Glutamatergic neuron (in vitro differentiated cells): ENCODE measurements around the gene KAT14. TPM values are rescaled to one million over a fixed set of nuclear protein-coding genes. Genes with fewer than 3 reads are reported as not detected.

Source experiments
- DNase-seq: peaks from one replicate; pipeline ENCODE4 v3.0.0; 2022
- H3K27ac Mint-ChIP-seq: one replicate; pipeline ENCODE4 v1.8.0; 2020; ENCODE audit warnings: mild to moderate bottlenecking, mixed read lengths, inconsistent platforms; ENCODE audit not compliant: unreplicated experiment
- H3K27me3 Mint-ChIP-seq: one replicate; pipeline ENCODE4 v1.8.0; 2020; ENCODE audit warnings: mild to moderate bottlenecking, moderate library complexity, mixed read lengths, inconsistent platforms; ENCODE audit not compliant: unreplicated experiment
- H3K36me3 Mint-ChIP-seq: one replicate; pipeline ENCODE4 v1.8.0; 2020; ENCODE audit warnings: mild to moderate bottlenecking, mixed read lengths, inconsistent platforms; ENCODE audit not compliant: unreplicated experiment
- H3K4me1 Mint-ChIP-seq: one replicate; pipeline ENCODE4 v1.8.0; 2020; ENCODE audit warnings: mild to moderate bottlenecking, low read depth, mixed read lengths, inconsistent platforms; ENCODE audit not compliant: unreplicated experiment
- H3K4me3 Mint-ChIP-seq: one replicate; pipeline ENCODE4 v1.8.0; 2020; ENCODE audit warnings: mild to moderate bottlenecking, mixed read lengths, inconsistent platforms; ENCODE audit not compliant: unreplicated experiment
- H3K9me3 Mint-ChIP-seq: one replicate; pipeline ENCODE4 v1.8.0; 2020; ENCODE audit warnings: mild to moderate bottlenecking, moderate library complexity, mixed read lengths, inconsistent platforms; ENCODE audit not compliant: unreplicated experiment
- total RNA-seq: library from RNA; stranded (reverse); fragmentation: NEBNext Ultra II Directional; extraction: Animal tissue kit (Norgen Biotek cat#: 25700); gene quantifications from one replicate; pipeline ENCODE4 v1.2.1, GENCODE V29; 2021; ENCODE audit not compliant: unreplicated experiment
- TF ChIP-seq, protein P1 (sequence below): fragments of 200-600 bp; sonication (generic); IDR thresholded peaks from one replicate; pipeline ENCODE4 v1.5.0; 2021; ENCODE audit not compliant: partially characterized antibody, unreplicated experiment

Gene KAT14
- total RNA-seq, 1 donor from 2014 or later = 14.2 TPM

DNA sequence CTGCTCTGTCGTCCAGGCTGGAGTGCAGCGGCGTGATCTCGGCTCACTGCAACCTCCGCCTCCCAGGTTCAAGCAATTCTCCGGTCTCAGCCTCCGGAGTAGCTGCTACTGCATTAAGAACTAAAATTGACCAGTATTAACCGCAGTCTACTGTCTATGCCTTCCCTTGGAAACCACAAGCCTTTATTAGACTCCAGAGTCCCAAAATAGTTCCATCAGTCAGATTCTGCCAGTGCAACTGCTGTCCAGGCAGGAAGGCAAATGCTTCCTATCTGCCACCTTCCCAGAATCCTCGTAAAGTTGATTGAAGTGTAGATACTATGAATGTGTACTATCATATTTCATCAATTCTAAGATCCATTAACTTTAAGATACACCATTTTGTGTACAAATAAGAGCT lies 16.7 kb downstream of the KAT14 start:
- Mint-ChIP-seq H3K9me3 (no peaks in the 10 kb centered on the region), H3K27ac (no peak overlapping the region), H3K27me3 (no peaks in the 10 kb centered on the region), H3K4me1 (no peaks in the 10 kb centered on the region), H3K36me3 (no peaks in the 10 kb centered on the region), H3K4me3 (no peak overlapping the region)
- no peak for DNase-seq
- TF ChIP-seq, protein P1, sequence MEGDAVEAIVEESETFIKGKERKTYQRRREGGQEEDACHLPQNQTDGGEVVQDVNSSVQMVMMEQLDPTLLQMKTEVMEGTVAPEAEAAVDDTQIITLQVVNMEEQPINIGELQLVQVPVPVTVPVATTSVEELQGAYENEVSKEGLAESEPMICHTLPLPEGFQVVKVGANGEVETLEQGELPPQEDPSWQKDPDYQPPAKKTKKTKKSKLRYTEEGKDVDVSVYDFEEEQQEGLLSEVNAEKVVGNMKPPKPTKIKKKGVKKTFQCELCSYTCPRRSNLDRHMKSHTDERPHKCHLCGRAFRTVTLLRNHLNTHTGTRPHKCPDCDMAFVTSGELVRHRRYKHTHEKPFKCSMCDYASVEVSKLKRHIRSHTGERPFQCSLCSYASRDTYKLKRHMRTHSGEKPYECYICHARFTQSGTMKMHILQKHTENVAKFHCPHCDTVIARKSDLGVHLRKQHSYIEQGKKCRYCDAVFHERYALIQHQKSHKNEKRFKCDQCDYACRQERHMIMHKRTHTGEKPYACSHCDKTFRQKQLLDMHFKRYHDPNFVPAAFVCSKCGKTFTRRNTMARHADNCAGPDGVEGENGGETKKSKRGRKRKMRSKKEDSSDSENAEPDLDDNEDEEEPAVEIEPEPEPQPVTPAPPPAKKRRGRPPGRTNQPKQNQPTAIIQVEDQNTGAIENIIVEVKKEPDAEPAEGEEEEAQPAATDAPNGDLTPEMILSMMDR = no peak

DNA sequence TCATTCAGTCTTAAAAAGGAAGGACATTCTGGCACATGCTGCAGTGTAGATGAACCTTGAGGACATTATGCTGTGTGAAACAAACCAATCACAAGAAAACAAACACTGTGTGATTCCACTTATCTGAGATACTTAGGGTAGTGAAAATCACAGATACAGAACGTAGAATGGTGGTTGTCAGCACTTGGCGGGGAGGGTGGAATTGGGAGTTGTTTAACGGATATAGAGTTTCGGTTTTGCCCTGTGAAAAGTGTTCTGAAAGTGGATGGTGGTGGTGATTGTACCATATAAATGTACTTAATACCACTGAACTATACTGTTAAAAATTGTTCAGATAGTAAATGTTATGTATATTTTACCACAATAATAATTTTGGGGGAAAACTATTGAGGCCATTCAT lies 18.4 kb downstream of the KAT14 start:
- TF ChIP-seq, protein P1 = no peak
- DNase-seq = no peak
- no peaks in the 10 kb centered on the region for H3K27me3 Mint-ChIP-seq
- H3K27ac Mint-ChIP-seq = no peak overlapping the region
- H3K4me1 Mint-ChIP-seq = no peaks in the 10 kb centered on the region
- H3K36me3 Mint-ChIP-seq = no peaks in the 10 kb centered on the region
- H3K9me3 Mint-ChIP-seq = no peaks in the 10 kb centered on the region
- H3K4me3 Mint-ChIP-seq = no peak overlapping the region

DNA sequence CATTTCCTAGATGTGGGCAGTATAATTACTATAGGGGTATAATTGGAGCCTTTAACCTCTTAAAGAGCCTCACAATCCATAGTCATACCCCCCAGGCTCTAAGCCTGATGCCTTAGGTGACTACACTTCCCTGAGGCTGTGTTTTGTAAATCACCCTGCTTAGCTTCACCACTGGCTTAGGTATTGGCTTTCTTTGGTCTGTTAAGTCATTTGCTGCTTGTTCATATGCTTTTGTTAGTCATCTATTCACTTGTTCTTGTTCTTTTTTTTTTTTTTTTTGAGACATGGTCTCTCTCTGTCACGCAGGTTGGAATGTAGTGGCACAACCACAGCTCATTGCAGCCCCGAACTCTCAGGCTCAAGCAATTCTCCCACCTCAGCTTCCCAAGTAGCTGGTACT lies 26.7 kb downstream of the KAT14 start:
- Mint-ChIP-seq H3K27ac (no peak overlapping the region), H3K9me3 (no peaks in the 10 kb centered on the region), H3K27me3 (no peaks in the 10 kb centered on the region), H3K4me1 (no peaks in the 10 kb centered on the region), H3K4me3 (no peak overlapping the region), H3K36me3 (no peaks in the 10 kb centered on the region)
- no peak for DNase-seq
- TF ChIP-seq, protein P1 = no peak

DNA sequence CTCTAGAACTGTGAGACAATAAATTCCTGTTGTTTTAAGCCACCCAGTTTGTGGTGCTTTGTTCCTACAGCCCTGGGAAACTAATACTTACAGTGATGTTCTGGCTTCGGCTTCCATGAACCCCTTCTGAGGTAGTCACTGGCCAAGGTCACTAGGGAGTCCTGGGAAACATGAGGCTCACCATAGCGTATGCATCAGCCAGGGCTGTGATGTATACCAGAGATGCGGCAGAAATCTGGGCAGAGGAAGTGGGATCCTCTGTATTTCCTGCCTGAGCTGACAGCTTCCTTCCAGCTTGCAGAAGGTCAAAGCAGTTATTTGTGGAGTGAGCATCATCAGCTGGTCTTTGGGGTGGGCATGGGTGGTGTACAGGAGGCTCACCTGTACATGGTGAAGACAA lies 27.9 kb downstream of the KAT14 start:
- TF ChIP-seq, protein P1 = no peak
- no peak overlapping the region for H3K27ac Mint-ChIP-seq
- no peak overlapping the region for H3K4me3 Mint-ChIP-seq
- H3K9me3 Mint-ChIP-seq = no peaks in the 10 kb centered on the region
- no peaks in the 10 kb centered on the region for H3K4me1 Mint-ChIP-seq
- no peaks in the 10 kb centered on the region for H3K36me3 Mint-ChIP-seq
- no peak for DNase-seq
- H3K27me3 Mint-ChIP-seq = no peaks in the 10 kb centered on the region

DNA sequence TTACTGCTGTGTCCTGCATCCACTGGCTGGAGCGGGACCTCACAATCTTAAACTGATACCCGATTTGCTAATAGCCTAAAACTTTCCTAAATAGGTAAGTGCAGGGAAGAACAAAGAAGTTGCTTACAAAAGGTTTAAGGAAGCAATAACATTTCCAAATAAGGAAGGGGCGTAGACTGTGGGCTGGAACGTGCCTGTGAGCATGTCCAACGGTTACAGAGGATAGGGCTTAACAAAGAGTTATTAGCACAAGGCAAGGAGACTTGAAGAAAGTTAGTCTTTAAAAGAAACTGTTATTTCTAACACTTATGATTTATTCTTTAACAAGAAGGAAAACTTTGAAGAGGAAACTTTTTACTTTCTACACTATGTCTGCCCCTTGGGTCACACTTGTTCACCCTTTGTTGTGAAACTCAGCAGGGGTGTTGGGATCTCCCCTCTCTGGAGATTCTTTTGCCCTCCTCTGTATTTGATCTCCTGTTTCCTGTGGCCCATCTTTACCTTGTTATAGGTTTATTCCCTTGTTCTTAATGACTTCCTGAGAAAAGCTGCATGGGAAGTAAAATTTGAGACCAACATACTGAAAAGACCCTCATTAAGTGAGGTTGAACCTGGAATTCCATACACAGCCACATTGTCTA lies 28.7 kb downstream of the KAT14 start:
- no peaks in the 10 kb centered on the region for H3K9me3 Mint-ChIP-seq
- TF ChIP-seq, protein P1 = no peak
- H3K36me3 Mint-ChIP-seq = no peaks in the 10 kb centered on the region
- no peak for DNase-seq
- no peak overlapping the region for H3K4me3 Mint-ChIP-seq
- no peaks in the 10 kb centered on the region for H3K27me3 Mint-ChIP-seq
- no peaks in the 10 kb centered on the region for H3K4me1 Mint-ChIP-seq
- no peak overlapping the region for H3K27ac Mint-ChIP-seq
